A172 (cell line): ENCODE results near the gene CSF1. TPM values are rescaled to one million over a fixed set of nuclear protein-coding genes. Genes with fewer than 3 reads are reported as not detected.

Source experiments
- DNase-seq: peaks from one replicate; pipeline ENCODE4 v3.0.0-alpha.2; 2015; ENCODE audit warnings: low spot score
- total RNA-seq: library from RNA; depleted of rRNA; stranded (reverse); fragments of >200 nt; shearing (Covaris generic); gene quantifications from 2 replicates; pipeline ENCODE4 v1.2.3, GENCODE V29; 2014; rRNA removed

CSF1 gene
- total RNA-seq, 1 experiment from 2014 or later = 61.2 TPM

- no peak for DNase-seq
Observed at GRCh38 chr1:109977657-109978378, 67.2 kb downstream of the CSF1 start.

- no peak for DNase-seq
Observed at GRCh38 chr1:109978761-109979488, 68.3 kb downstream of the CSF1 start.

- peak; percentile 85 for DNase-seq
Observed at GRCh38 chr1:109979489-109980091, 68.9 kb downstream of the CSF1 start.

Other genes with a start within 250 kb of the CSF1 start
- 8.9 and 16.9 TPM in 2 replicates for gene GSTM2, start 242.8 kb upstream of the CSF1 start, total RNA-seq
- not detected in 2 replicates for gene GSTM1, start 223.0 kb upstream of the CSF1 start, total RNA-seq
- gene GSTM5, start 198.6 kb upstream of the CSF1 start, total RNA-seq = 0.03 TPM in 1 of 2 replicates, not detected in the other
- gene GSTM3, start 169.8 kb upstream of the CSF1 start, total RNA-seq = 40.8 and 49.2 TPM in 2 replicates
- gene EPS8L3, start 146.9 kb upstream of the CSF1 start, total RNA-seq = not detected in 2 replicates
- gene AHCYL1, start 73.9 kb downstream of the CSF1 start, total RNA-seq = 36.6 and 37.6 TPM in 2 replicates
- gene STRIP1, start 123.8 kb downstream of the CSF1 start, total RNA-seq = 24.4 and 25.7 TPM in 2 replicates
- gene ALX3, start 159.8 kb downstream of the CSF1 start, total RNA-seq = not detected in 2 replicates
- 0.83 TPM in 1 of 2 replicates, not detected in the other for gene UBL4B, start 201.6 kb downstream of the CSF1 start, total RNA-seq
- gene SLC6A17, start 239.6 kb downstream of the CSF1 start, total RNA-seq = 0.33 and 0.34 TPM in 2 replicates